ENCODE measurements around the gene KCNJ6.

DNA sequence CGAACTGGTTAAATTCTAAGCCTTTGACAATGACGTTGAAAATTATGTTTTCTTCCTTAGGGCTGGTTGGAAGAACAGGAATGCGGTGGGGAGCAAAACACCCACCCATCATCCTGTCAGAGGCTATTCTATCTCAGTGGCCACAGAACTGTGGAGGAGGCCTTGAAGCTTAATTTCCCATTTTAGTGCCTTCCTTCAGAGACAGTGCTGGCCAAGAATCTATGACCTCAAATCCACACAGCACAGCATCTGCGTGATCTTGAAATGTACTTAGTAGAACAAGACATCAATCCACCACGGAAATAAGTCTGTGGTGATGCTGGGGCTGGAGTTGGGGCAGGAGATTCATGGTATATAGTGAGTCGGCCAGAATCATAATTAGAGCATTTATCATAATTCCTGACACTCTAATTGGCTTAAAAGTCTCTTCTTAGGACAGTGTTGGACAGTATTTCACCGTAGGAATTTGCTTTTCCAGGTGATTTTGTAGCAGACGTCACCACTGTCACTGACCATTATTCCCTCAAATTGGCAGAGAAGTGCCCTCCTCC is 113.1 kb downstream of the KCNJ6 start:
- TF ChIP-seq CTCF (IDR thresholded peaks at IDR 0.05) (no peak), POLR2A (IDR thresholded peaks at IDR 0.05) (no peak)
